GM08714 (cell line): Measurements from ENCODE around the gene NHLH1.

Source experiments
- H3K4me3 ChIP-seq: fragments of 200-500 bp; sonication (Bioruptor generic); 2 replicates; pipeline ENCODE4 v1.5.1; 2014; ENCODE audit warnings: mild to moderate bottlenecking, low read length, inconsistent platforms
- ZNF274 ChIP-seq: IDR thresholded peaks from 2 replicates; pipeline ENCODE4 v1.6.1; 2012; ENCODE audit warnings: mild to moderate bottlenecking, low read depth, low read length

NHLH1 gene

DNA sequence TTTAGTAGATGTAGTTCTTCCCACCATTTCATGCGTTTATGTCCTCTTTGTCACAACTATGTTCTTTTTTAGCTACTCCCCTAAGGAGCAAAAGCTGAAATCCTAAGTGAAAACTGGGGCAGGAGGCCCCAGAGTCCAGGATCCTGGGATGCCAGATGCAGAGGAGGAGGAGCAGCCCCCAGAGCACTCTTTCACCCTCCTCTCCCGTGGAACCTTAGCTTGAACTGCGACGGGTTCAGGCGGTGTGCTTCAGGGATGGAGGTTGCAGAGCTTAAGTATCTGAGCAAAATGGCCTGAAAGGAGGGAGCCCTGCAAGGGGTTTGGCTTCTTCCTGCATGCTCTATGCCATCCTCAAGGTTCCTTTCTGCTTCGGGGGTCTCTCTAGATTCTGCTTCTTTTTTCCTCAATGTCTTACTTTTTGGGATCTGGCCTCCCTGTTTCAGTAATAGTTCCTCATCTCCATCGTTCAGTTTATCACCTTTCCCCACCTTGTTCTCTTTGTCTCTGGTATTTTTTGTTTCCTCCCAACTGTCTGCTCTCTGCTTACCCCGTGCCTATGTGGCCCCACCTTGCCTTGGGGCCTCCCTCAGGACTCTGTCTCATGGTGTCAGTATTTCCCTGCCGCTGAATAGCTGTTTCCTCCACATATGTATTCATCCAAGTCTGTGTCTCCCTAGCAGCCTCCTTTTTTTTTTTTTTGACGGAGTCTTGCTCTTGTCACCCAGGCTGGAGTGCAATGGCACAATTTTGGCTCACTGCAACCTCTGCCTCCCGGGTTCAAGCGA, 2.7 kb upstream of the NHLH1 start:
- no peak overlapping the region for H3K4me3 ChIP-seq
- no peak for TF ChIP-seq ZNF274

DNA sequence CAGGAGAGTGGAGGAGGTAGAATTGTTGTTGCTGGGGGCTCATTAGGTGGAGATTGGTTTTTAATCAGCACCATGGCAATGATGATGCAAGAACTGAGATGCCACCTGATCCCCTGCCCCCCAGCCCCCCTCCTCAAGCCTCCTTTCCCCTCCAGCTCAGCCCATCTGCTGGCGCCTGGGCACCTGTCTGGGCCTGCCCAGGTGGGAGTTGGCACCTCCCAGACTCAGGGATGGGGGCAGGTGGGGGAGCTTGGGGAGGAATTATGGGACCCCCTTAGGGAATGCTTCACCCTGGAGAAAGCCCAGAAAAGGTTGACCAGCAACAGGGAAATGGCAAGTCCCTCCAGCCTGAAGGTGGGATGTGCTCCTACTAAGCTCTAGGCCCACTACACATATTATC, 1.5 kb upstream of the NHLH1 start:
- no peak overlapping the region for H3K4me3 ChIP-seq
- no peak for TF ChIP-seq ZNF274

DNA sequence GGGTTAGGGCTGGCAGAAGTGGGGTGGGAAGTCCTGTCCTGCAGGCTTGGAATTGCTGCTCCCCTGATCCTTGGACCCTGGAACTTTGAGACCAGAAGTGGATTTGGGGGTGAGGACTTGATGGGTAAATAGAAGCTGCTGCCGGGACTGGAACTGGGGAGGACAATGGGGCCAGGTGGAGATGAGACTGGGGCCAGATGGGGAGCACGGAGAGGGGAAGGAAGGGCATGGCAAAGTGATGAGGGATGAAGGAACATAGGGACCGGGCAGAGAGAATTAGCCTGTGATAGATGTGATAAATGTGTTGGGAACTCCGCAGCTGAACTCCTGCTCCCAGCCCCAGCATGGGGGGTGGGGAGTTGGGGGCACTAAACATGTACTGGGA, 637 bp downstream of the NHLH1 start:
- TF ChIP-seq ZNF274: no peak
- H3K4me3 ChIP-seq: no peak overlapping the region

DNA sequence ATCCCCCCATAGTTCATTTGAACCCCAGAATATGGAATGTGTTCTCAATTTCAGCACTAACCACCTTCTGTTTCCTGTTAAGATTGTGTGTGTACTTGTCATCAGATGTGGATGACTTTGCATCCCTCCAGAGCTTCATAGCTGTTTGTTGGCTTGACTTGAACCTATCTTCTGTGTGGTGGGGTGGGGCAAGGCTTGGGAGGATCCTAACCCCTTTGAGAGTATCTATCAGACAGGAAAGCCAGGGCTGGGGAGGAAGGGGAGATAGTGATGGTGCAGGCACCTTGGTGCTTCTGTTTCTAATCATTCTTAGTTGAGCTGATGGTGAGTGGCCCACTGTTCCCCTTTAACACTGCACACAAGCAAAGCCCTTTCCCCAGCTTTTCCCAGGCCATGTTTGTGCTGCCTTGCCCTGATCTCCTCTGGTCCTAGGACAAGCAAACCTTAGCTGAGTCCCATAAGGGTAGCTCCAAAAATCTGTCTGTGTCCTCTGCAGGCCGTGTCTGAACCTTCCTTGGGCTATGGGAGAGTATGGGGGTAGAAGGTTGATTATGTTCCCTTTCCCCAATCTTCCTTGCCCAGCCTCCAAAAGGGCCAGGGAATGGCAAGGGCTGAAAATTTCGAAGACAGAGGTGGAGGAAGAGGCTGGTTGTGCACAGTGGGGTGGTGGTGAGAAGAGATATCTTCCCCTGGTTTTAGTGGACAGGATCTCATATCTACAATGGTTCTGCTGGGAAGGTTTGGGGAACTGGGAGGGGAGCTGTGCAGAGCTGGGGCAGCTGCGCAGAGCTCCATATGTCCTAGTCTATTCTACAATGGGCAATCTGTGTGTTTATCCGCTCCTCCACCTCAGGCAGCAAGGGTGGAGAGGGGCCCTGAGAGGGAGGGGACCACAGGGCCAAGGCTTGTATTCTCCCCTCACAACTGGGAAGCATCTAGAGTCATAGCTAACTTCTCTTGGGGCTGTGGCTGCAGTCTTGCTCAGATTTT, 1.4 kb downstream of the NHLH1 start:
- TF ChIP-seq ZNF274: no peak
- no peak overlapping the region for H3K4me3 ChIP-seq

DNA sequence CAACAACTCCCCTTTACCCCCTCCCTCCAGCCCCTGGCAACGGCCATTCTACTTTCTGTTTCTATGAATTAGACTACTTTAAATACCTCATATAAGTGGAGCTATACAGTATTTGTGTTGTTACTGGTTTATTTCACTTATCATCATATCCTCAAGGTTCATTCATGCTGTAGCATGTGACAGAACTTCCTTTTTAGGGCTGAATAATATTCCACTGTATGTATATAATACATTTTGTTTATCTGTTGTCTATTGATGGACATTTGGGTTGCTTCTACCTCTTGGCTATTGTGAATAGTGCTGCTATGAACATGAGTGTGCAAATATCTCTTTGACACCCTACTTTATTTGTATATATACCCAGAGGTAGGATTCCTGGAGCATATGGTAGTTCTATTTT, 2.2 kb downstream of the NHLH1 start:
- H3K4me3 ChIP-seq: no peak overlapping the region
- TF ChIP-seq ZNF274: no peak

DNA sequence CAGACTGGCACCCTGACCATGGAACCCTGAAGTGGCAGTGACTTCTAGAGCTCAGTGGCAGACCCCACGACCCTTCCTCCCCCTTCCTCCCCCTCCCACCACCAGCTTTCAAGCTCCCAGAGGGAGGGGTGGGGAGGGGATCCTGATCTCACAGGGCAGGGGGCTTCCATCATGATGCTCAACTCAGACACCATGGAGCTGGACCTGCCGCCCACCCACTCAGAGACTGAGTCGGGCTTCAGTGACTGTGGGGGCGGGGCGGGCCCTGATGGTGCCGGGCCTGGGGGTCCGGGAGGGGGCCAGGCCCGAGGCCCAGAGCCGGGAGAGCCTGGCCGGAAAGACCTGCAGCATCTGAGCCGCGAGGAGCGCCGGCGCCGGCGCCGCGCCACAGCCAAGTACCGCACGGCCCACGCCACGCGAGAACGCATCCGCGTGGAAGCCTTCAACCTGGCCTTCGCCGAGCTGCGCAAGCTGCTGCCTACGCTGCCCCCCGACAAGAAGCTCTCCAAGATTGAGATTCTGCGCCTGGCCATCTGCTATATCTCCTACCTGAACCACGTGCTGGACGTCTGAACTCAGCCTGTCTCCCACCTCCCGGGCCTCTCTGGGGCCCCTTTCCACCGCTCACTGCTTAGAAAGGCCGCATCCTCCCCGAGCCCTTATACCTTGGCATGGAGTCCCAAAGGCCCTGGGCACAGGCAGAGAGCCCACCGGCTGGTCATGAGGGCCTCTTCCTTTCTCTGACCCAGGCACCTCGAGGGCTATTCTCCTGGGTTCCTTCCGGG, 3.9 kb downstream of the NHLH1 start:
- no peak overlapping the region for H3K4me3 ChIP-seq
- no peak for TF ChIP-seq ZNF274

DNA sequence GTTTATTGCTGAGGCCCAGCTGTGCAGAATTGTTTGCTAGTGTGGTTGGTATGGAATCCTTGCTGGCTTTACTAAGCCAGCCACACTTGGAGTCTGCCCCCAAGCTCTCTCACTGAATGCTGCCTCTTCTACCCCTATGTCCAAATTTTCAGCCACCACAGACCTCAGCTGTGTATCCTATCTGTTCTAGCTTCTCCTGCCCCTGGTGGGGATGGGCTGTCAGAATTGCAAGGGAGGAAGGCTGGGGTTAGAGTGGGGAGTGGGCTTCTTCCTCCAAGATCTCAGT, 4.4 kb downstream of the NHLH1 start:
- no peak overlapping the region for H3K4me3 ChIP-seq
- TF ChIP-seq ZNF274: no peak

DNA sequence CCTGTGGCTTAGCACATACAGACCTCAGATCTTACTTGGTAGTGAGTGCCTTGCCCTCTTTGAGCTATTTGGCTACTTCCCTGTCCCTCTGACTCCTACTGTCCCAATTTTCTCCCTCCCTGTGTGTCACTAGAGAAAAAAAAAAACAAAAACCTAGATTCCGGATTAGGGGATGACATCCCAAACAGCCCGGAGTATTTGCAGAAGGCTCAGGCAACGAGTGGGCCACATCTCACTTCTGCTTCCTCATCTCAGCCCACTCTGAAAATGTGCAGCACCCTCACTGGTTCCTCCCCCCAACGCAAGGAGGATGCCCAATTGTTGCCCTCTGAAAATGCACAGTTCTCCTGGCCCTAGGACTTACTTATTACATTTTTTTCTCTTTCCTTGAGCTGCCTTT, 4.9 kb downstream of the NHLH1 start:
- TF ChIP-seq ZNF274: no peak

DNA sequence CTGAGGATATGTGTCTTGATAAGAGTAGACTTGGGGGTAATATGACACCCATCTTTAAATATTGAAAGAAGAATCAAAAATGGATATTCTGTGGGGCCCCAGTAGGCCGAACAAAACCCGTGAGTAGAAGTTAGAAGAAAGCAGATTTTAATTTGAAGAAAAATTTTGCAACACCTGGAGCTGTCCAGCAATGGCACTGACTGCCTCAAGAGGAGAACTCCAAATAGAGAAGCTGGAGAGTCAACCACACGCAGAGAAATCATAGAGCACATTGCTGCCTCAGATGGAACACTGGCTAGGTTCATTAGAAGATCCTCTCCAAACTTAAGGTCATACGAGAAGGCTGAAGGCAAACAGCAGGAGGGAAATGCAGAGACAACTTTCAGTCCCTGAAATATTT, 6.8 kb downstream of the NHLH1 start:
- no peak for TF ChIP-seq ZNF274
- no peak overlapping the region for H3K4me3 ChIP-seq

More for the DNA sequence above, 4.9 kb downstream of the NHLH1 start:
- H3K4me3 ChIP-seq: no peak overlapping the region

DNA sequence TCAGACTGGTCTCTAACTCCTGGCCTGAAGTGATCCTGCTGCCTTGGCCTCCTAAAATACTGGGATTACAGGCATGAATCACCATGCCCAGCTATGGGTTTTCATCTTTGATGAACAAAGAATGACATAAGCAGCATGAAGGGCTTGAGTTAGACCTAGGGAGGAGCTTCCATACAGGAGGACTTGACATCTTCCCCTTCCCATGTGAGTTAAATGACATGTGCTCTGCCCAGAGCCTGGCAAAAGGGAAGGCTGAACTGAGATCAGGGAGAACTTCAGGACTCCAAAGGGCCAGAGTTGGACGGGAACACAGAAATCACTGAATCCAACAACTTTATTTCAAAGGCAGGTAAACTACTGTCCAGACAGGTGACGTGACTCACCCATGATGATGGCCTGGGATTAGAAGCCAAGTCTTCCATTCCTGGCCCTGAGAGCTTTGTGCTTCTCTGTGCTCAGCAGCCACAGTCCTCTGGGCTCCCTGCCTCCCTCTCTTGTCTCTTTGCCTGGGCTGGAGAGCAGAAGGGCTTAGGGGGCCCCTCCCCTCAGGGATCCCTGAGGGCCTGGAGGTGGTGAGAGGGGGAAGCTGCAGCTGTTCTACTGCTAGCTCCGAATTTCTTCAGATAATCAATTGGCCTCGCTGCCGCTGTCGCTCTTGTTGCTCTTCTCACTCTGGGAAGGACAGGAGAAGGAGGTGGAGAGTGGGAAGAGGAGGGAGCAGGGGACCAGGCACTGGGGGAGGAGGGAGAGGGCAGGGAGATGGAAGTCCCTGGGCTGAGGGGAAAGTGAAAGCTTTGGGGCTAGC, 7.6 kb downstream of the NHLH1 start:
- TF ChIP-seq ZNF274: no peak
- no peak overlapping the region for H3K4me3 ChIP-seq

DNA sequence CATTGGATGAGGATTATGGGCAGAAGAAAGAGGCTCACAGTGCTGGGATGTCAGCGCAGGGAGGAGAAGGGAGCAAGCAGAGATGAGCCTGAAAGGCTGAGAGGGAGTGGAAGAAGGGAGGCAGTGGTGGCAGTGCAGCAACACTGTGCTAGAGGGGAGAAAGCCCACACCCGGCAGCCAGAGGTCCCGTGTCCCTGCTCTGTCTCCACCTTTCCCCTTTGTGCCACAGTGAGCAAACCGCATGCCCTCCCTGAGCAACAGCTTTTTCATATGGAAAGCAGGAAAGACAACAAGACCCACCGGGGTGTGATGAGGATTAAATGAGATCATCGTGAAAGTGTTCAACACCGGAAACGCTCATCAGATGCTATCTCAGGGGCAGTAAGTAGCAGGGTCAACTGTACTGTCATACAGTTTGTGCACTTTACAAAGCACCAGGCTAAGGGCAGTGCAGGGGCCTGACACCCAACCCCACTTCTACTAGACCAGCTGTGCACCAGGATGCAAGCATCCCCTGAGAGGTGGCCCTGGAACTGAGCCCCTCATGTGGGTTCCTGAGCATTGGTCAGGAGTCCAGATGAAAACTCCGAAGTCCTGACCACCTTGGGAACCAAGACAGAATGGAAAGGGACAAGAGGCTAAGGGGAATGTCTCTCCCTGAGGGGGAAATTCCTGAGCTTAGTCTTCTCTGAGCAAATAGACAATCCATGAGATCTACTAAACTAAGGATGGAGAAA, 9.1 kb downstream of the NHLH1 start:
- no peak overlapping the region for H3K4me3 ChIP-seq
- TF ChIP-seq ZNF274: no peak

DNA sequence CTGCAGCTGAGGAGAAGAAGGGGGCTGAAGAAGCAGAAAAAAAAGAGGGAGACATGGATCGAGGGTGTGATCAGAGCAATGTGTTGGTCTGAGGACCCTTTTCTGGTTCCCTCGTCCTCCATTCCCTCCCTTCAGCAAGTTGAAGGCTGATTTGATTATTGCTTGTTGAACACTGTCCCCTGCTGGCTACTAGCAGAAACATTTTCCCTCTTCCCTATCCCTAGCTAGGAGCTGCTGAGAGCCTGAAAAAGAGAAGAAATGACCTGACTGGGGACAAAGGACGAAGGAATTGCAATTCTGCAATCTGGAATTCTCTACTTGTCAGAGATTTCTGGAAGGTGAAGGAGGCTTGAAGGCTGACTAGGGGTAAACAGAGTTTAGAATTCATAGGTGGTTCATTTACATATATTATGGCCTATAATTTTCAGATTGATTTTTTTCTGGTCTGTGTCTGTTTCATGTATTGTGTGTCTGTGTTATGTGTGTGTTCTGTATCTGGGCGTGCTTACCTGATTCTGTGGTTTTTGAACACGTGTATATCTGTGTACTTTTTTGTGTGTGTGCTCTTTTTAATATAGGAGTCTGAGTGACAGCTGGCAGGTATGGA, 9.8 kb downstream of the NHLH1 start:
- no peak for TF ChIP-seq ZNF274
- H3K4me3 ChIP-seq: no peak overlapping the region
